Measurements from ENCODE around the gene KLHL6.

KLHL6 gene

DNA sequence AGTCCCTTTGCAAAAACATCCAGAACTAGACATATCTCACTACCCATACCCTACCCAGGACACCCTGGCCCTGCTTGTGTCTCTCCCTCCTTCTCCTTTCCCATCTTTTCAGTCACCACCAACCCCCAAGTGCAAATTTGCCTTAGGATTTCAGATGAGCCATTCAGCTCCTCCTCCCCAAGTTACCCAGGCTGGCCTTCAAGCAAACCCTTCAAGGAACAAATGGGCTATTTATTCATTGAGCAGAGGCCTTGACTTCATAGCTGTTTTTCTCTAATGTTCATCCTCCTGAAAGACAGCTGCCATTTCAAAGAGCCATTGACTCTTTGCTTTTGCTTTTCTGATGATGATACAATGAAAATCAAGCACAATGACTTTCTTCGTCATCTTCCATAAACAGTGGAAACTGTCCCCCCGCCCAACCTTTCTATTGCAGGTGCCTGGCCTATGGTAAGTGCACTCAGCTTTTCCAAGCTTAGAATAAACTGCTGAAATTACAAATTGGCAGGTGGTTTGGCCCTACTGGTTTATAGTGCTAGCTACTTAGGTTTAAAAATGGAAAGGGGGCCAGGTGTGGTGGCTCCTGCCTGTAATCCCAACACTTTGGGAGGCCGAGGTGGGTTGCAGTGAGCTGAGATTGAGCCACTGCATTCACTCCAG is 26.1 kb upstream of the KLHL6 start:
- no peaks in the 10 kb centered on the region for H3K27me3 ChIP-seq (ENCODE audit: low read length)
- no peak for TF ChIP-seq EZH2phosphoT487 (conservative IDR thresholded peaks at IDR 0.05; ENCODE audit: low read length)
- TF ChIP-seq, protein P1, sequence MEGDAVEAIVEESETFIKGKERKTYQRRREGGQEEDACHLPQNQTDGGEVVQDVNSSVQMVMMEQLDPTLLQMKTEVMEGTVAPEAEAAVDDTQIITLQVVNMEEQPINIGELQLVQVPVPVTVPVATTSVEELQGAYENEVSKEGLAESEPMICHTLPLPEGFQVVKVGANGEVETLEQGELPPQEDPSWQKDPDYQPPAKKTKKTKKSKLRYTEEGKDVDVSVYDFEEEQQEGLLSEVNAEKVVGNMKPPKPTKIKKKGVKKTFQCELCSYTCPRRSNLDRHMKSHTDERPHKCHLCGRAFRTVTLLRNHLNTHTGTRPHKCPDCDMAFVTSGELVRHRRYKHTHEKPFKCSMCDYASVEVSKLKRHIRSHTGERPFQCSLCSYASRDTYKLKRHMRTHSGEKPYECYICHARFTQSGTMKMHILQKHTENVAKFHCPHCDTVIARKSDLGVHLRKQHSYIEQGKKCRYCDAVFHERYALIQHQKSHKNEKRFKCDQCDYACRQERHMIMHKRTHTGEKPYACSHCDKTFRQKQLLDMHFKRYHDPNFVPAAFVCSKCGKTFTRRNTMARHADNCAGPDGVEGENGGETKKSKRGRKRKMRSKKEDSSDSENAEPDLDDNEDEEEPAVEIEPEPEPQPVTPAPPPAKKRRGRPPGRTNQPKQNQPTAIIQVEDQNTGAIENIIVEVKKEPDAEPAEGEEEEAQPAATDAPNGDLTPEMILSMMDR (IDR thresholded peaks at IDR 0.05; ENCODE audit: insufficient read depth, low read length, poor library complexity, severe bottlenecking) = no peak
- H4K20me1 ChIP-seq (ENCODE audit: low read depth, low read length) = no peaks in the 10 kb centered on the region
- no peak overlapping the region for H3K9ac ChIP-seq (ENCODE audit: low read length)
- no peaks in the 10 kb centered on the region for H3K9me3 ChIP-seq (ENCODE audit: insufficient read depth, low read length)
- H3F3A ChIP-seq (ENCODE audit: insufficient read depth) = no peaks in the 10 kb centered on the region
- H3K4me2 ChIP-seq (ENCODE audit: low read depth, low read length, poor library complexity, severe bottlenecking) = no peak overlapping the region
- no peak overlapping the region for H3K27ac ChIP-seq (ENCODE audit: low read depth, low read length)
- no peaks in the 10 kb centered on the region for H3K9me2 ChIP-seq (replicated peaks; ENCODE audit: insufficient read depth, low read length)
- no peak overlapping the region for H2AFZ ChIP-seq (ENCODE audit: low read depth, low read length, severe bottlenecking)
- H3K36me3 ChIP-seq (ENCODE audit: low read length) = no peaks in the 10 kb centered on the region
- no peaks in the 10 kb centered on the region for H3K79me2 ChIP-seq (ENCODE audit: insufficient read depth, low read length)
- H3K4me3 ChIP-seq (ENCODE audit: insufficient read depth, low read length, poor library complexity, severe bottlenecking) = no peak overlapping the region

DNA sequence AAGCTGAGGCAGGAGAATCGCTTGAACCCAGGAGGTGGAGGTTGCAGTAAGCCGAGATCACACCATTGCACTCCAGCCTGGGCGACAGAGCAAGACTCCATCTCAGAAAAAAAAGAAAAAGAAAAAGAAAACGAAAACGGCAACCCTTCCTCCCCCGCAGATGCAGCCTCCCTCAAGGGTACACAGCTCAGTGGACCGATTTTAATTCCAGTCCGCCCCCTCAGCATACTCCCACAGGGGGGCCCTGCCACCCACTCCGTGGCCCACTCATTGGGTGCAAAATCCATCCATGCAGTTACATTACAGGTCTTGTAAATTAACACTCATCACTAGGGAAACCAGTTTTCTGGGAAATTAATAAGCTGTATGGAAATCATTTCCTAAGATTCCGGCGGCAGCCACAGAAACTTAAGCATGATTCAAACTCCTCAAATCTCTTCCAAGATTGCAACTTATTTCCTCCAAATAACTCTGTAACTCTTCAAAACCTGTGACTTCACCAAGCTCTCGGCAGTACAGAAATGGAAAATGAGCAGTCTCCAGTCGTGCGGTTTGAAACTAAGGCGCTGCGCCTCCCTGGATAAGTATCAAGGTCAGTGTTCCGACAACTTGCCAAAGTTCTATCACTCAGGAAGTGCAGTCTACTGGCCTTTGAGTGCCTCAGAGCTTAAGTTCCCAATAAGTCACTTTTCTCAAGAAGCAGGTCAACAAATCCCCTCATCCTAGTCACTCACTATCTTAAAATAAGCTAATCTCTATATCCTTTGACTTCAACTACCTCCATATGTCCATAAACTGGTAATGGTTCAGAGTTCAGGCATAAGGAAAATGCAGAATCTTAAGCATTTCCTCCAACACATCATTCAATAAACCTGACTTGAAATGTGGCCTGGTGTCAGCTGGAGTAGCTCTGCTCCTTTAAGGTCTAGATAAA is 24.7 kb upstream of the KLHL6 start:
- no peak overlapping the region for H3K4me3 ChIP-seq (ENCODE audit: insufficient read depth, low read length, poor library complexity, severe bottlenecking)
- H3F3A ChIP-seq (ENCODE audit: insufficient read depth) = no peaks in the 10 kb centered on the region
- no peaks in the 10 kb centered on the region for H3K9me2 ChIP-seq (replicated peaks; ENCODE audit: insufficient read depth, low read length)
- H3K36me3 ChIP-seq (ENCODE audit: low read length) = no peaks in the 10 kb centered on the region
- H2AFZ ChIP-seq (ENCODE audit: low read depth, low read length, severe bottlenecking) = no peak overlapping the region
- no peak overlapping the region for H3K27ac ChIP-seq (ENCODE audit: low read depth, low read length)
- no peaks in the 10 kb centered on the region for H3K79me2 ChIP-seq (ENCODE audit: insufficient read depth, low read length)
- H3K27me3 ChIP-seq (ENCODE audit: low read length) = no peaks in the 10 kb centered on the region
- no peaks in the 10 kb centered on the region for H4K20me1 ChIP-seq (ENCODE audit: low read depth, low read length)
- TF ChIP-seq EZH2phosphoT487 (conservative IDR thresholded peaks at IDR 0.05; ENCODE audit: low read length) = no peak
- no peak overlapping the region for H3K9ac ChIP-seq (ENCODE audit: low read length)
- H3K4me2 ChIP-seq (ENCODE audit: low read depth, low read length, poor library complexity, severe bottlenecking) = no peak overlapping the region
- H3K9me3 ChIP-seq (ENCODE audit: insufficient read depth, low read length) = no peaks in the 10 kb centered on the region

DNA sequence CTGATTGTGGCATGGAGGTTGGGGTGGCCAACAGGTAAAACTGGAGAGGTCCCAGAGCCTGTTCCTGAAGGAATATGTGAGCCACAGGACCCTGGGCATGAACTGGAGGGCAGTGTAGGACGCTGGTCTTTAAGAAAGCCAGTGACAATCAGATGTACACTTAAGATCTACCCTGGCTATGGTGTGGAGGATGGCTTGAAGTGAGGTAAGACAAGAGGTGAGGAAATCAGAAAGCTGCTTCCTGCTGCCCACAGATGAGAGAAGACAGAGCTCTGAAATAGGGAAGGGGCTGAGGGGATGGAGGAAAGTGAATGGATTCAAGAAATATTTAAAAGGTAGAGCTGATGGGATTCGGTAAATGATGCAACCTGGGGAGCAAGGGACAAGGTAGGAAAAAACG is 22.7 kb upstream of the KLHL6 start:
- H3K27ac ChIP-seq (ENCODE audit: low read depth, low read length) = no peak overlapping the region
- H4K20me1 ChIP-seq (ENCODE audit: low read depth, low read length) = no peaks in the 10 kb centered on the region
- H2AFZ ChIP-seq (ENCODE audit: low read depth, low read length, severe bottlenecking) = no peak overlapping the region
- no peaks in the 10 kb centered on the region for H3K9me2 ChIP-seq (replicated peaks; ENCODE audit: insufficient read depth, low read length)
- no peaks in the 10 kb centered on the region for H3K27me3 ChIP-seq (ENCODE audit: low read length)
- TF ChIP-seq EZH2phosphoT487 (conservative IDR thresholded peaks at IDR 0.05; ENCODE audit: low read length) = no peak
- TF ChIP-seq, protein P1 (IDR thresholded peaks at IDR 0.05; ENCODE audit: insufficient read depth, low read length, poor library complexity, severe bottlenecking) = no peak
- H3K9ac ChIP-seq (ENCODE audit: low read length) = no peak overlapping the region
- H3K36me3 ChIP-seq (ENCODE audit: low read length) = no peaks in the 10 kb centered on the region
- H3F3A ChIP-seq (ENCODE audit: insufficient read depth) = no peaks in the 10 kb centered on the region
- H3K79me2 ChIP-seq (ENCODE audit: insufficient read depth, low read length) = no peaks in the 10 kb centered on the region
- H3K9me3 ChIP-seq (ENCODE audit: insufficient read depth, low read length) = no peaks in the 10 kb centered on the region
- no peak overlapping the region for H3K4me2 ChIP-seq (ENCODE audit: low read depth, low read length, poor library complexity, severe bottlenecking)
- no peak overlapping the region for H3K4me3 ChIP-seq (ENCODE audit: insufficient read depth, low read length, poor library complexity, severe bottlenecking)

DNA sequence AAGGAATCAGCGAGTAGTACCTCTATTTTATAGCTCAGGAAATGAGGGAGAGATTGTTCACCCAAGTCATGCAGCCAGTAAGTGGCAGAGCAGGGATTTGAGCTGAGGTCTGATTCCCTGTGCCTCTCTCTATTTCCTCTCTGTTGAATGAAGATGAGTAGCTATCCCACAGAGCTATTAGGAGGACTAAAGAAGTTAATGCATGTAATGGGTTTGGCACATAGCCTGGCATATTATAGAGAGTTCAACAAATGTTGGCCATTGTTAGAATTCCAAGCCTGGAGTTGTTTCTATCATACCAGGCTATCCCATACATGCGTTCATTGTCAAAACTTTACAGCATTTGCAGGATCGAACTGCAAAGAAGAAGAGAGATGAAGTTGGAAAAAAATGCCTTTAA is 21.8 kb upstream of the KLHL6 start:
- Histone ChIP-seq H3K4me3 (ENCODE audit: insufficient read depth, low read length, poor library complexity, severe bottlenecking) (no peak overlapping the region), H3K9me2 (replicated peaks; ENCODE audit: insufficient read depth, low read length) (no peaks in the 10 kb centered on the region), H3K36me3 (ENCODE audit: low read length) (no peaks in the 10 kb centered on the region), H3K9ac (ENCODE audit: low read length) (no peak overlapping the region), H3K4me2 (ENCODE audit: low read depth, low read length, poor library complexity, severe bottlenecking) (no peak overlapping the region), H2AFZ (ENCODE audit: low read depth, low read length, severe bottlenecking) (no peak overlapping the region), H3K27me3 (ENCODE audit: low read length) (no peaks in the 10 kb centered on the region), H3K9me3 (ENCODE audit: insufficient read depth, low read length) (no peaks in the 10 kb centered on the region), H3F3A (ENCODE audit: insufficient read depth) (no peaks in the 10 kb centered on the region), H4K20me1 (ENCODE audit: low read depth, low read length) (no peaks in the 10 kb centered on the region), H3K27ac (ENCODE audit: low read depth, low read length) (no peak overlapping the region), H3K79me2 (ENCODE audit: insufficient read depth, low read length) (no peaks in the 10 kb centered on the region)
- no peak for TF ChIP-seq EZH2phosphoT487 (conservative IDR thresholded peaks at IDR 0.05; ENCODE audit: low read length)
- TF ChIP-seq, protein P1 (IDR thresholded peaks at IDR 0.05; ENCODE audit: insufficient read depth, low read length, poor library complexity, severe bottlenecking) = no peak

All from SU-DHL-6 (cell line).